Omental fat pad (tissue), 4 donors: ENCODE results near the gene MYO1E. TPM values are rescaled to one million over a fixed set of nuclear protein-coding genes. Genes with fewer than 3 reads are reported as not detected.

Experiments used
- ATAC-seq: fragments of 150-250 bp; one replicate; pipeline ENCODE4 v1.9.1; 2016; ENCODE audit warnings: mild to moderate bottlenecking, moderate library complexity; ENCODE audit not compliant: low FRiP score
- DNase-seq: peaks from one replicate; pipeline ENCODE4 v3.0.0-alpha.2; 2019; ENCODE audit warnings: low spot score
- CTCF ChIP-seq, 3 donors: fragments of 450-650 bp; IDR thresholded peaks; one replicate each; pipeline ENCODE4 v1.5.1; 2016 to 2017; ENCODE audit warnings: antibody characterized with exemption in 3 of 3, mild to moderate bottlenecking in 3 of 3, moderate library complexity in 2 of 3
- total RNA-seq, 4 donors: library from RNA; depleted of rRNA; stranded (reverse); fragments of >200 nt; gene quantifications; one replicate each; pipeline ENCODE4 v1.1.0, GENCODE V29; 2016

The MYO1E gene
- total RNA-seq, 4 donors from 2014 or later: 35.7 to 193 (median 68.0) TPM

DNA sequence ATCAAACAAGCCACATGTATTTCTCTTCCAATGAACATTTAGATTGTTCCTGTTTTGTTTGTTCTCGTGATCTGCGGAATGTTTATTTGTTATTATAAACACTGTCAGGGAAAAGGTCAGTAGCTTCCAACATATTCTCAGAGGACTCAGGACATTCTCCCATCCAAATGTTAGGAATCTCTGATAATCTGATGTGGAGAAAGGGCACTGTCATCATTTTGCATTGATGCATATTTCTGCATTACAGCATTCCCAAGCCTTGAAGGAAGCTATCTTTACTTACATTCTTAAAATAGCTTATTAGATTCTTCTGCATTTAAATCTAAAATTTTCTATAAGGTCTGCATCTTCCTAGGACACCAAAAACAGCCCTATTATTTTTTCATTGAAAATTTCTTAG lies 10.3 kb downstream of the MYO1E start:
- TF ChIP-seq CTCF (IDR thresholded peaks at IDR 0.05): no peak
- ATAC-seq (no peak), DNase-seq (no peak)

- no peak for TF ChIP-seq CTCF (IDR thresholded peaks at IDR 0.05)
- ATAC-seq: no peak
- DNase-seq: no peak
These were observed 11.8 kb downstream of the MYO1E start for GRCh38 chr15:59360896-59361295.

- TF ChIP-seq CTCF (IDR thresholded peaks at IDR 0.05): no peak
- no peak for DNase-seq
- ATAC-seq: no peak
These were observed 12.4 kb downstream of the MYO1E start for GRCh38 chr15:59360305-59360704.

GRCh38 chr15:59355730-59356129 lies 16.9 kb downstream of the MYO1E start:
- ATAC-seq (no peak), DNase-seq (no peak)
- TF ChIP-seq CTCF (IDR thresholded peaks at IDR 0.05): no peak

- ATAC-seq (no peak), DNase-seq (no peak)
- no peak for TF ChIP-seq CTCF (IDR thresholded peaks at IDR 0.05)
These were observed 18.1 kb downstream of the MYO1E start for GRCh38 chr15:59354417-59355031.

GRCh38 chr15:59353994-59354416 lies 18.7 kb downstream of the MYO1E start:
- ATAC-seq (no peak), DNase-seq (no peak)
- no peak for TF ChIP-seq CTCF (IDR thresholded peaks at IDR 0.05)

- TF ChIP-seq CTCF (IDR thresholded peaks at IDR 0.05): no peak
- DNase-seq (no peak), ATAC-seq (no peak)
These were observed 20.0 kb downstream of the MYO1E start for GRCh38 chr15:59352683-59353082.
